HFFc6 (cell line): ENCODE results near the gene FKBP1A. TPM values are rescaled to one million over a fixed set of nuclear protein-coding genes. Genes with fewer than 3 reads are reported as not detected.
A peak's percentile ranks its signal among the peaks of the same experiment; 100 is the strongest.

Source experiments
- DNase-seq: peaks from one replicate; pipeline ENCODE4 v3.0.0-alpha.2; 2018
- H3K27ac Mint-ChIP-seq: 2 replicates; pipeline ENCODE4 v1.8.0; 2020; ENCODE audit warnings: mild to moderate bottlenecking, mixed read lengths
- H3K27me3 Mint-ChIP-seq: 2 replicates; pipeline ENCODE4 v1.8.0; 2021; ENCODE audit warnings: mild to moderate bottlenecking, moderate library complexity, mixed read lengths; ENCODE audit not compliant: insufficient read depth
- H3K36me3 Mint-ChIP-seq: 2 replicates; pipeline ENCODE4 v1.8.0; 2021; ENCODE audit warnings: low read depth, mixed read lengths
- H3K4me1 Mint-ChIP-seq: 2 replicates; pipeline ENCODE4 v1.8.0; 2020; ENCODE audit warnings: low read depth, mixed read lengths
- H3K4me3 Mint-ChIP-seq: 2 replicates; pipeline ENCODE4 v1.8.0; 2020; ENCODE audit warnings: mild to moderate bottlenecking, moderate library complexity, mixed read lengths
- H3K9me3 Mint-ChIP-seq: 2 replicates; pipeline ENCODE4 v1.8.0; 2020; ENCODE audit warnings: mild to moderate bottlenecking, mixed read lengths
- total RNA-seq, 6 experiments: library from RNA; stranded (reverse); fragmentation: NEBNext Ultra II Directional; extraction: Animal tissue kit (Norgen Biotek cat#: 25700); gene quantifications; 2 replicates in 1 of 6; 3 replicates in 5 of 6; pipeline ENCODE4 v1.2.3, GENCODE V29; 2021
- TF ChIP-seq, protein P1 (sequence below): fragments of 200-600 bp; sonication (generic); IDR thresholded peaks from 2 replicates; pipeline ENCODE4 v1.5.0; 2021; ENCODE audit warnings: antibody characterized with exemption, mild to moderate bottlenecking

Gene FKBP1A
- total RNA-seq, 6 experiments from 2014 or later: 437 to 543 (median 491) TPM

DNA sequence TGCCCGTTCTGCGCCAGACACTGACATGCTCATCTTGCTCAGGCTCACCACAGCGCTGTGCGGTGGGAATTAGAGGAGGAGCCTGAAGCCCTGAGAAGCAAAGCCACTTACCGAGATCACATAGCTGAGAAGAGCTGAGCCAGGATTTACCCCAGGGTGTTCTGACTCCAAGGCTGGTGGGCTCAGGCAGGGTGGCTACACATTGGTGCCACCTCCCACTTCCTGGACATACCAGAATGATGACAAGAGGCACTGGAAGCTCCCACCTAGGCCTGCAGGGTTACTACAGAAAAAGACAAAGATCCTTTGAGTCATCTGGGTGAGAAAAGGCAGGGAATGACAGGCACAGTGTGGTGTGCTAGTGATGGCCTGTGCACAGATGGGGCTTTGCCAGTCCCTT, 24.4 kb upstream of the FKBP1A start:
- H3K4me3 Mint-ChIP-seq: peak overlapping the region; percentile 62
- H3K9me3 Mint-ChIP-seq: peaks cover 21% of the 10 kb centered on the region
- DNase-seq: peak; percentile 75
- H3K4me1 Mint-ChIP-seq: peaks cover 63% of the 10 kb centered on the region
- peaks cover 19% of the 10 kb centered on the region for H3K36me3 Mint-ChIP-seq
- peak overlapping the region; percentile 92 for H3K27ac Mint-ChIP-seq
- TF ChIP-seq, protein P1, sequence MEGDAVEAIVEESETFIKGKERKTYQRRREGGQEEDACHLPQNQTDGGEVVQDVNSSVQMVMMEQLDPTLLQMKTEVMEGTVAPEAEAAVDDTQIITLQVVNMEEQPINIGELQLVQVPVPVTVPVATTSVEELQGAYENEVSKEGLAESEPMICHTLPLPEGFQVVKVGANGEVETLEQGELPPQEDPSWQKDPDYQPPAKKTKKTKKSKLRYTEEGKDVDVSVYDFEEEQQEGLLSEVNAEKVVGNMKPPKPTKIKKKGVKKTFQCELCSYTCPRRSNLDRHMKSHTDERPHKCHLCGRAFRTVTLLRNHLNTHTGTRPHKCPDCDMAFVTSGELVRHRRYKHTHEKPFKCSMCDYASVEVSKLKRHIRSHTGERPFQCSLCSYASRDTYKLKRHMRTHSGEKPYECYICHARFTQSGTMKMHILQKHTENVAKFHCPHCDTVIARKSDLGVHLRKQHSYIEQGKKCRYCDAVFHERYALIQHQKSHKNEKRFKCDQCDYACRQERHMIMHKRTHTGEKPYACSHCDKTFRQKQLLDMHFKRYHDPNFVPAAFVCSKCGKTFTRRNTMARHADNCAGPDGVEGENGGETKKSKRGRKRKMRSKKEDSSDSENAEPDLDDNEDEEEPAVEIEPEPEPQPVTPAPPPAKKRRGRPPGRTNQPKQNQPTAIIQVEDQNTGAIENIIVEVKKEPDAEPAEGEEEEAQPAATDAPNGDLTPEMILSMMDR: no peak
- H3K27me3 Mint-ChIP-seq: no peaks in the 10 kb centered on the region

GRCh38 chr20:1415667-1416468, 23.0 kb upstream of the FKBP1A start:
- peak; percentile 97 for DNase-seq
- peaks cover 20% of the 10 kb centered on the region for H3K9me3 Mint-ChIP-seq
- H3K27me3 Mint-ChIP-seq: no peaks in the 10 kb centered on the region
- TF ChIP-seq, protein P1: no peak
- H3K4me1 Mint-ChIP-seq: peaks cover 63% of the 10 kb centered on the region
- H3K36me3 Mint-ChIP-seq: peaks cover 19% of the 10 kb centered on the region
- peak overlapping the region; percentile 92 for H3K27ac Mint-ChIP-seq
- peak overlapping the region; percentile 49 for H3K4me3 Mint-ChIP-seq

- TF ChIP-seq, protein P1: no peak
- H3K9me3 Mint-ChIP-seq: peaks cover 11% of the 10 kb centered on the region
- H3K27ac Mint-ChIP-seq: peak overlapping the region; percentile 92; the same call in 1 of the 2 replicates
- H3K4me3 Mint-ChIP-seq: no peak overlapping the region
- H3K36me3 Mint-ChIP-seq: peaks cover 15% of the 10 kb centered on the region
- DNase-seq: peak; percentile 43
- peaks cover 63% of the 10 kb centered on the region for H3K4me1 Mint-ChIP-seq
- H3K27me3 Mint-ChIP-seq: no peaks in the 10 kb centered on the region
Observed at GRCh38 chr20:1414982-1415381, 22.1 kb upstream of the FKBP1A start.

DNA sequence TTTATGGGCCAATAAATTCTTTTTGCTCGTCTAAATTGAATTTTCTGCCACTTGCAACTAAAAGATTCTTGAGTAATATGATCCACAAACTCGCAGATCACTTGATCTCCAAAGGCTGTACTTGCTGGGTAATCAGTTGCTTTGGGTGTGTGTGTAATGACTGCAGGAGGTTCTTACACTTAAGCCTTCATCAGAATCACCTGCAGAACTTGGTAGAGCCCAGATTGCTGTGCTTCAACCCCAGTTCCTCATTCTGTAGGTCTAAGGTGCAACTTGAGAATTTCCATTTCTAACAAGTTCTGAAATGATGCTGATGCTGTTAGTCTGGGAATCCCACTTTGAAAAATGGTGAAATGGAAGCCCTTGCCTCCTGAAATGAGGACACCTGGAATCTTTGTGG, 12.9 kb upstream of the FKBP1A start:
- peaks cover 14% of the 10 kb centered on the region for H3K9me3 Mint-ChIP-seq
- H3K27ac Mint-ChIP-seq: no peak overlapping the region
- no peak for DNase-seq
- peaks cover 27% of the 10 kb centered on the region for H3K36me3 Mint-ChIP-seq
- peaks cover 42% of the 10 kb centered on the region for H3K4me1 Mint-ChIP-seq
- no peaks in the 10 kb centered on the region; the same call in 1 of the 2 replicates for H3K27me3 Mint-ChIP-seq
- TF ChIP-seq, protein P1: no peak
- H3K4me3 Mint-ChIP-seq: no peak overlapping the region

GRCh38 chr20:1403624-1404023, 10.8 kb upstream of the FKBP1A start:
- peaks cover 14% of the 10 kb centered on the region for H3K9me3 Mint-ChIP-seq
- H3K27ac Mint-ChIP-seq: peak overlapping the region; percentile 38; the same call in 1 of the 2 replicates
- TF ChIP-seq, protein P1: no peak
- H3K4me1 Mint-ChIP-seq: peaks cover 62% of the 10 kb centered on the region
- no peak for DNase-seq
- H3K36me3 Mint-ChIP-seq: peaks cover 22% of the 10 kb centered on the region
- no peaks in the 10 kb centered on the region; the same call in 1 of the 2 replicates for H3K27me3 Mint-ChIP-seq
- H3K4me3 Mint-ChIP-seq: no peak overlapping the region
